ENCODE measurements around the gene IGSF5.

- TF ChIP-seq CTCF (conservative IDR thresholded peaks at IDR 0.05) (no peak), EZH2 (IDR thresholded peaks at IDR 0.05; ENCODE audit: low read depth) (no peak)
Measured at GRCh38 chr21:39803393-39803792, 58.4 kb downstream of the IGSF5 start.
